Lower lobe of right lung (tissue), 2 donors: Measurements from ENCODE around the gene NDUFV2. TPM values are rescaled to one million over a fixed set of nuclear protein-coding genes. Genes with fewer than 3 reads are reported as not detected.

Experiments
- ATAC-seq, 2 donors: fragments of 200-7000 bp; cut with Tn5 transposase; one replicate each; pipeline ENCODE4 v1.9.1; 2020 to 2022; ENCODE audit warnings: mild to moderate bottlenecking in 2 of 2, moderate library complexity in 2 of 2
- DNase-seq: peaks from one replicate; pipeline ENCODE4 v3.0.0-alpha.2; 2020
- H3K27ac ChIP-seq: fragments of 200-600 bp; one replicate; pipeline ENCODE4 v1.8.0; 2022
- H3K27me3 ChIP-seq: fragments of 200-600 bp; one replicate; pipeline ENCODE4 v1.8.0; 2022; ENCODE audit warnings: low read depth
- H3K36me3 ChIP-seq: fragments of 200-600 bp; one replicate; pipeline ENCODE4 v1.8.0; 2022; ENCODE audit warnings: mild to moderate bottlenecking
- H3K4me1 ChIP-seq: fragments of 200-600 bp; one replicate; pipeline ENCODE4 v1.8.0; 2022
- H3K4me3 ChIP-seq: fragments of 200-600 bp; one replicate; pipeline ENCODE4 v1.8.0; 2022; ENCODE audit warnings: mild to moderate bottlenecking
- H3K9me3 ChIP-seq: fragments of 200-600 bp; one replicate; pipeline ENCODE4 v1.8.0; 2022
- intact Hi-C: fragments of 100-400 bp; cut with DNase I; formaldehyde crosslinking; loops from one replicate; pipeline ENCODE4 v1.11.0; 2022
- total RNA-seq: library from RNA; stranded (reverse); fragmentation: NEBNext Ultra II Directional; extraction: Animal tissue kit (Norgen Biotek cat#: 25700); gene quantifications from one replicate; pipeline ENCODE4 v1.2.1, GENCODE V29; 2021
- TF ChIP-seq, protein P1 (sequence below): fragments of 200-600 bp; IDR thresholded peaks from one replicate; pipeline ENCODE4 v1.8.0; 2022; ENCODE audit warnings: antibody characterized with exemption, mild to moderate bottlenecking
- donor health status: DM: no; HTN: yes; CAD: no; lungs with severe emphysema.

Gene NDUFV2
- total RNA-seq, 1 donor from 2014 or later, result 108 TPM

DNA sequence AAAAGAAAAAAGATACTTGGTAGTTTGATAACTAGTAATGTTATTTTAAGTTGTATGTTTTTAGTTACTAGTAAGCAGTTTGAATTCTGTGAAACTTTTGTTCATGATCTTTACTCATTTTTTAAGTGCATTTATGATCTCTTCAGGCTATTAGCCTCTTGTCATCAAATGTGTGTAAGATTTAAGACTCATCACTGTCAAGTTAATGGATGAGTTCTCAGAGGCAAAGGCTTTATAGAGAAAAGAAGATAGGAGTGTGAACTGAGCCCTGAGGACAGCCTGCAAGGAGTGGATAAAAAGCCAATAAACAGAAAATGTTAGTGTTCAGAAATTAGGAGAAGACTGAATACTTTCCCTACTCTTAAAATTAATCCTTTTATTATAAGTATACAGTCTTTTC lies 13.5 kb downstream of the NDUFV2 start:
- H3K9me3 ChIP-seq, result no peaks in the 10 kb centered on the region
- TF ChIP-seq, protein P1, sequence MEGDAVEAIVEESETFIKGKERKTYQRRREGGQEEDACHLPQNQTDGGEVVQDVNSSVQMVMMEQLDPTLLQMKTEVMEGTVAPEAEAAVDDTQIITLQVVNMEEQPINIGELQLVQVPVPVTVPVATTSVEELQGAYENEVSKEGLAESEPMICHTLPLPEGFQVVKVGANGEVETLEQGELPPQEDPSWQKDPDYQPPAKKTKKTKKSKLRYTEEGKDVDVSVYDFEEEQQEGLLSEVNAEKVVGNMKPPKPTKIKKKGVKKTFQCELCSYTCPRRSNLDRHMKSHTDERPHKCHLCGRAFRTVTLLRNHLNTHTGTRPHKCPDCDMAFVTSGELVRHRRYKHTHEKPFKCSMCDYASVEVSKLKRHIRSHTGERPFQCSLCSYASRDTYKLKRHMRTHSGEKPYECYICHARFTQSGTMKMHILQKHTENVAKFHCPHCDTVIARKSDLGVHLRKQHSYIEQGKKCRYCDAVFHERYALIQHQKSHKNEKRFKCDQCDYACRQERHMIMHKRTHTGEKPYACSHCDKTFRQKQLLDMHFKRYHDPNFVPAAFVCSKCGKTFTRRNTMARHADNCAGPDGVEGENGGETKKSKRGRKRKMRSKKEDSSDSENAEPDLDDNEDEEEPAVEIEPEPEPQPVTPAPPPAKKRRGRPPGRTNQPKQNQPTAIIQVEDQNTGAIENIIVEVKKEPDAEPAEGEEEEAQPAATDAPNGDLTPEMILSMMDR, result no peak
- intact Hi-C loops, result no loop called here
- H3K36me3 ChIP-seq, result peaks cover 13% of the 10 kb centered on the region
- H3K4me3 ChIP-seq, result no peak overlapping the region
- ATAC-seq (no peak), DNase-seq (no peak)
- peaks cover 79% of the 10 kb centered on the region for H3K4me1 ChIP-seq
- no peaks in the 10 kb centered on the region for H3K27me3 ChIP-seq
- no peak overlapping the region for H3K27ac ChIP-seq

DNA sequence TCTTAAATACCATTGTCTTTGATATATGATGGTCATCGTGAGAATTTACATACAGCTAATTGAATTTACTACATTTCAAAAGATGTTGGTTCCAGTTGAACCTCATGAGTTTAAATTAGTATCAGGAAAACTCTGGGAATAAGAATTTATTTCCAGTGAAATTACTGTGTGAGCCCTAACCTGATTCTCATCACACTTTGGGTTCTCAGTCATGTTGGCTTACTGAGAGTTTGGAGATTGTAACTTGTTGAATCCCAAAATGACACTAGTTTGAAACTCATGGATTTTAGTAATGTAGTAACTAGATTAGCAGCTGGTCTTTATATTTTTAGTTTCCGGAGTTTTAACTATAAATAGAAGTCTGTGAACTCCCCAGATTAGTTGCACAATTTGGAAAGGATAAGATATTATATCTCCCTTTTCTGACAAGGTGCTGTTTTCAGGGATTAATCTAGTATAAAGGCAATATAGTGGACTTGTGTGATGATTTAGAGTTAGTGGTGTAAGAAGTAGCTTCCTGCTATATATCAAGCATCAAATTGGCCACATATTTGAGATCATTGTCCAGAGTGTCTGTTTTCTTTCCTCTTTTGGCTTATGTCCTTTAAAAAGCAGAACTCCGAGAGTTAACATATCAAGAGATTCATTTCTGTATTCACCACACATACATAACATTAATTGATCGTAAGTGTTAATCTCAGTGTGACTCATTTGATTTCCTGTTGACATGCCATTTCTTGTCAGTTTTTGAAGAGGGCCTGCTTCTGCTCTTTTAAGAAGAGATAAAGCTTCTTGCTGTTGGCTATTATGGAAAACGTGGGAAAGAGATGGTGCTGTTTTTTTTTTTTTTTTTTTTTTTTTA lies 15.7 kb downstream of the NDUFV2 start:
- Histone ChIP-seq H3K27me3 (no peaks in the 10 kb centered on the region), H3K36me3 (peaks cover 31% of the 10 kb centered on the region), H3K4me1 (peaks cover 67% of the 10 kb centered on the region), H3K4me3 (peak overlapping the region; percentile 7), H3K27ac (peak overlapping the region; percentile 81), H3K9me3 (no peaks in the 10 kb centered on the region)
- DNase-seq (no peak), ATAC-seq (peak; percentile 54 to 60)
- TF ChIP-seq, protein P1, result no peak
- intact Hi-C loops, result no loop called here

DNA sequence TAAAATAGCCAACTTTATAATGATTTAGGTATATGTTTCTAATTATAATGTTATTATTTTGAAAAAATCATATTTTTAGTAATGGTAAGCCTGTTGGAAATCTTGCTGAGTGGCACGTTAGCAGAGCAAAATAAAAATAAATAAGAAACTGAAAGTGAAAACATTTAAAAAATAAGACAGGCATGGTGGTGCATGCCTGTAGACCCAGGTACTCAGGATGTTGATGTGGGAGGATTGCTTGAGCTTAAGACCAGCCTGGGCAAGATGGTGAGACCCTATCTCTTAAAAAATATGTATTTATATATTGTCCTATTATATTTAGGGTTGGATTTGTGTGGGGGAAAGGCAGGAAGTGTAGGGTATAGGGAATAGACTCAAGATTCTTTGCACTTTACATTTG lies 18.3 kb downstream of the NDUFV2 start:
- ATAC-seq (no peak), DNase-seq (no peak)
- TF ChIP-seq, protein P1, result no peak
- Histone ChIP-seq H3K36me3 (peaks cover 51% of the 10 kb centered on the region), H3K9me3 (no peaks in the 10 kb centered on the region), H3K4me3 (no peak overlapping the region), H3K27ac (no peak overlapping the region), H3K27me3 (no peaks in the 10 kb centered on the region), H3K4me1 (peaks cover 57% of the 10 kb centered on the region)
- intact Hi-C loops, result no loop called here

DNA sequence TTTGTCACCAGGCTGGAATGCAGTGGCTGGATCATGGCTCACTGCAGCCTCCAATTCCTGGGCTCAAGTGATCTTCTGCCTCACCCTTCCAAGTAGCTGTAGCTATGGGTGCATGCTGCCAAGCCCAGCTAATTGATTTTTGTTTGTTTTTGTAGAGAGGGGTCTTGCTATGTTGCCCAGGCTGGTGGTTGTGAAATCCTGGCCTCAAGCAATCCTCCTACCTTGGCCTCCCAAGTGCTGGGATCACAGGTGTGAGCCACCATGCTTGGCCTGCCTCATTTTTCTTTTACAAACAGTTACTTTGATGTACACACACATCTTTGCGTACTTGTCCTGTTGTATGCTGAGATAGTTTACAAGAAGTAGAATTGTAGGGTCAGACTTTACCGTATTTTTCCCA lies 21.0 kb downstream of the NDUFV2 start:
- peaks cover 35% of the 10 kb centered on the region for H3K4me1 ChIP-seq
- no peak overlapping the region for H3K4me3 ChIP-seq
- intact Hi-C loops, result no loop called here
- H3K27ac ChIP-seq, result no peak overlapping the region
- H3K9me3 ChIP-seq, result no peaks in the 10 kb centered on the region
- H3K27me3 ChIP-seq, result no peaks in the 10 kb centered on the region
- TF ChIP-seq, protein P1, result no peak
- peaks cover 78% of the 10 kb centered on the region for H3K36me3 ChIP-seq
- ATAC-seq (no peak), DNase-seq (no peak)

DNA sequence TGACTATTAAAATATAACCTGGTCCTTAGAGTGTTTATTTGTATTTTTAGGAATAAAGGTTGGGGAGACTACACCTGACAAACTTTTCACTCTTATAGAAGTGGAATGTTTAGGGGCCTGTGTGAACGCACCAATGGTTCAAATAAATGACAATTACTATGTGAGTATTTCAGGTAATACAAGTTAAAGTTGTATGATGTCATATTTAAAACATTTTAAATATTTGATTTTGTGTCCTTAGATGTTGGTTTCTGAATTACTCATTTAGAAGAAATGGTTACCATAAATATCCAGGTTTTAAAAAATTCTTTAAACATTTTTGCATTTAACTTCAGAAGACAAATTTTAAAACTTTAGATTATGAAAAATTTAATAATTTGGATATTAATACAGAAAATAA lies 22.3 kb downstream of the NDUFV2 start:
- intact Hi-C loops, result no loop called here
- DNase-seq (no peak), ATAC-seq (no peak)

More for the DNA sequence above, 22.3 kb downstream of the NDUFV2 start:
- Histone ChIP-seq H3K4me3 (no peak overlapping the region), H3K36me3 (peaks cover 84% of the 10 kb centered on the region), H3K27me3 (no peaks in the 10 kb centered on the region), H3K27ac (no peak overlapping the region), H3K9me3 (no peaks in the 10 kb centered on the region), H3K4me1 (peaks cover 23% of the 10 kb centered on the region)
- TF ChIP-seq, protein P1, result no peak
